Measurements from ENCODE around the gene TXNL4A. TPM values are rescaled to one million over a fixed set of nuclear protein-coding genes. Genes with fewer than 3 reads are reported as not detected.

TXNL4A gene
- total RNA-seq, 1 donor from 2014 or later, result 104 TPM

- TF ChIP-seq CTCF (IDR thresholded peaks at IDR 0.05; ENCODE audit: unreplicated experiment), result no peak
- no peaks in the 10 kb centered on the region for H3K9me3 Mint-ChIP-seq (ENCODE audit: low read depth)
- DNase-seq (ENCODE audit: low spot score, unreplicated experiment), result no peak
- H3K27me3 Mint-ChIP-seq, result no peaks in the 10 kb centered on the region
- peaks cover 3% of the 10 kb centered on the region for H3K4me1 Mint-ChIP-seq (ENCODE audit: low read depth)
- peaks cover 27% of the 10 kb centered on the region for H3K36me3 Mint-ChIP-seq (ENCODE audit: insufficient read depth)
- H3K27ac Mint-ChIP-seq, result no peak overlapping the region
- H3K4me3 Mint-ChIP-seq (ENCODE audit: low read depth), result no peak overlapping the region
These were observed 13.3 kb downstream of the TXNL4A start for GRCh38 chr18:79975043-79975442.

GRCh38 chr18:79974025-79974654, 14.2 kb downstream of the TXNL4A start:
- H3K4me3 Mint-ChIP-seq (ENCODE audit: low read depth), result no peak overlapping the region
- no peaks in the 10 kb centered on the region for H3K9me3 Mint-ChIP-seq (ENCODE audit: low read depth)
- no peak for TF ChIP-seq CTCF (IDR thresholded peaks at IDR 0.05; ENCODE audit: unreplicated experiment)
- H3K36me3 Mint-ChIP-seq (ENCODE audit: insufficient read depth), result peaks cover 29% of the 10 kb centered on the region
- DNase-seq (ENCODE audit: low spot score, unreplicated experiment), result no peak
- H3K4me1 Mint-ChIP-seq (ENCODE audit: low read depth), result peaks cover 5% of the 10 kb centered on the region
- no peak overlapping the region for H3K27ac Mint-ChIP-seq
- no peaks in the 10 kb centered on the region for H3K27me3 Mint-ChIP-seq

- no peak for TF ChIP-seq CTCF (IDR thresholded peaks at IDR 0.05; ENCODE audit: unreplicated experiment)
- no peaks in the 10 kb centered on the region for H3K9me3 Mint-ChIP-seq (ENCODE audit: low read depth)
These were observed 14.8 kb downstream of the TXNL4A start for GRCh38 chr18:79973517-79973916.

GRCh38 chr18:79972720-79973119, 15.6 kb downstream of the TXNL4A start:
- no peaks in the 10 kb centered on the region for H3K27me3 Mint-ChIP-seq
- no peaks in the 10 kb centered on the region for H3K9me3 Mint-ChIP-seq (ENCODE audit: low read depth)
- TF ChIP-seq CTCF (IDR thresholded peaks at IDR 0.05; ENCODE audit: unreplicated experiment), result no peak
- peaks cover 29% of the 10 kb centered on the region for H3K36me3 Mint-ChIP-seq (ENCODE audit: insufficient read depth)
- H3K27ac Mint-ChIP-seq, result no peak overlapping the region
- no peak for DNase-seq (ENCODE audit: low spot score, unreplicated experiment)
- peaks cover 5% of the 10 kb centered on the region for H3K4me1 Mint-ChIP-seq (ENCODE audit: low read depth)
- H3K4me3 Mint-ChIP-seq (ENCODE audit: low read depth), result no peak overlapping the region

More at GRCh38 chr18:79973517-79973916, 14.8 kb downstream of the TXNL4A start:
- H3K36me3 Mint-ChIP-seq (ENCODE audit: insufficient read depth), result peaks cover 29% of the 10 kb centered on the region
- peaks cover 5% of the 10 kb centered on the region for H3K4me1 Mint-ChIP-seq (ENCODE audit: low read depth)
- DNase-seq (ENCODE audit: low spot score, unreplicated experiment), result no peak
- H3K27ac Mint-ChIP-seq, result no peak overlapping the region
- no peak overlapping the region for H3K4me3 Mint-ChIP-seq (ENCODE audit: low read depth)
- no peaks in the 10 kb centered on the region for H3K27me3 Mint-ChIP-seq

GRCh38 chr18:79971986-79972385, 16.4 kb downstream of the TXNL4A start:
- Mint-ChIP-seq H3K36me3 (ENCODE audit: insufficient read depth) (peaks cover 30% of the 10 kb centered on the region), H3K27me3 (no peaks in the 10 kb centered on the region)

More at GRCh38 chr18:79971986-79972385, 16.4 kb downstream of the TXNL4A start:
- Mint-ChIP-seq H3K4me1 (ENCODE audit: low read depth) (peaks cover 5% of the 10 kb centered on the region), H3K9me3 (ENCODE audit: low read depth) (no peaks in the 10 kb centered on the region), H3K4me3 (ENCODE audit: low read depth) (no peak overlapping the region), H3K27ac (no peak overlapping the region)
- no peak for DNase-seq (ENCODE audit: low spot score, unreplicated experiment)
- TF ChIP-seq CTCF (IDR thresholded peaks at IDR 0.05; ENCODE audit: unreplicated experiment), result no peak

All from progenitor cell of endocrine pancreas (in vitro differentiated cells).